Brain pericyte (primary cell): ENCODE results near the gene PRSS27.

ENCODE experiments used
- DNase-seq: peaks from one replicate; pipeline ENCODE4 v3.0.0-alpha.2; 2012; ENCODE audit warnings: low read depth, low spot score

The PRSS27 gene

DNA sequence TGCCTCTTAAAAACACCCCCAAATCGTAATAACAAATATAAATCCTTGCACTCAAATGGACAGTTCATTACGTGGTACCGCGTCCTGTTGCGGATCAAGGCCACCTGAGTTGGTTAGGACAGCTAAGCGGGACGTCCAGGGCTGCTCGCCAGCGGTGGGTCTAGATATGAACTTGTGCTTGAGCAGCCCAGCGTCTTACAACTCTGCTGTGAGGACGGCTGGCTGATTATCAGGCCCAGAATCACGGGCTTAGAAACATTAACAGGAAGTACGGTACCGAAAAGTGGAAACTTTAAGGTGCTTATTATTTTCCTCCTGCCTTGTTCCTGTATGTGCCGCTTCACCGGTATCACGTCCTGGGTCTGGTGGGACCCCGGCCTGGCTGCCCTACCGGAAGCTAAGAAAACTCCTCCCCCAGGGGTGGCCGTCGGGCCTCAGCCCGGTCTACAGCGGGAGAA lies 31.6 kb upstream of the PRSS27 start:
- no peak for DNase-seq

DNA sequence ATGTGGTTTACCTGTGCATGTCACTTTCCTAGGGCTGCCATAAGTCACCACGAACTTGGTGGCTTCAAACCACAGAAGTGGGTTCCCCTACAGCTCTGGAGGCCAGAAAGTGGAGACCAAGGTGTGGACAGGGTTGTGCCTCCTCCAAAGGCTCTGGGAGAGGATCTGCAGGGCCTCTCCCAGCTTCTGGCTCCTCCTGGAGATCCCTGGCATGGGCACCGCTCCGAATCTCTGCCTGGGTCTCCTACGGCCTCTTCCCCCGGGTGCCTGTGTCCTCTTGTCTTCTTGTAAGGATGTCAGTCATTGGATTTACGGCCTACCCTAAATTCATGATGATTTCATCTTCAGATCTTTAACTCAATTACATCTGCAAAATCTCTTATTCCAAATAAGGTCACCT lies 29.9 kb upstream of the PRSS27 start:
- no peak for DNase-seq

DNA sequence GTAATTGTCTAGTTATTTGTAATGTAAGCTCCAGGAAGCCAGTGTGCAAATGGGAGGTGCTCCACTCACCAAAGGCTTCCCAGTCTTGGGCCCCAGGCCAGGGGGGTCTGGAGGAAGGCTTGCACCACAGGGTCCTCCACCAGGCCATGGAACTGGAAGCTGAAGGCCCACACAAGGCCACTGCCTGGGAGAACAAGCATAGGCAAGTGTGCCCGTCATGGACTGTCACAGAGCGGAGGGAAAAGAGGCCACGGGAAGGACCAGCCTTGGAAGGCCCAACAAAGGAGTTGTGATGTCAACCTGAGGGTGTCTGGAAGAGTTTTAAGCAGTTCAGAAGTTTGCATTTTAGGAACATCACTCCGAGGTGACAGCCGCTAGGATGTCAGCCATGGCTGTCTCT lies 29.5 kb upstream of the PRSS27 start:
- DNase-seq, result no peak

DNA sequence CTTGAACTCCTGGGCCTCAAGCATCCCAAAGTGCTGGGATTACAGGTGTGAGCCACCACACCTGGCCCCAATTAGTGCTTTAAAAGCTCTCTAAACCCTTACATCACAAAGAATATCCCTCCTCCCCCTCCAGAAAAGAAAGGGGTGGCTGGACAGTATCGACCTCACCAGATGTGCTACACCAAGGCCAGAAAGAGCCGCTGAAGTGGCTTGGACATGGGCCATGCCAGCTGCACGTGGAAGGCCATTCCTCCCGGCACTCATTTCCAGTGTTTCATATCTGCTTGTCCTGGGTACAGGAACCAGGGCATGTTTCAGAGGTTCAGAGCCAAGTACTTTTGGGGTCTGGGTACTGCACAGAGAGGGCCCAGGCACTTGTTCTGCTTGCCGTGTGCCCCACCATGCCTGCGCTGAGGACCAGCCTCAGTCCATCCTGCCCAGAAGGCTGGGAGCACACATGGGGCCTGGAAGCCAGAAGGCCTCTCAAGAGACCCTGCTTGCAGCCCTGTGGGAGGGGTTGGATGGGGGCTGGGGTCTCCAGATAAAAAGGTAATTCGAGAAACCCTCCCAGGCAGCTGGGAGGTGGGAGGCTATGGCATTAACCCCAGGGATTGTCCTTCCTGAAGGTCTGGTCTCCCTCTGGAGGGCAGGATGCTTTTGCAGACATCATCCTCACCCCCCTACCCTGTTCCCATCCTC lies 28.9 kb upstream of the PRSS27 start:
- no peak for DNase-seq

- DNase-seq, result no peak
Measured at GRCh38 chr16:2745961-2746360, 25.9 kb upstream of the PRSS27 start.

DNA sequence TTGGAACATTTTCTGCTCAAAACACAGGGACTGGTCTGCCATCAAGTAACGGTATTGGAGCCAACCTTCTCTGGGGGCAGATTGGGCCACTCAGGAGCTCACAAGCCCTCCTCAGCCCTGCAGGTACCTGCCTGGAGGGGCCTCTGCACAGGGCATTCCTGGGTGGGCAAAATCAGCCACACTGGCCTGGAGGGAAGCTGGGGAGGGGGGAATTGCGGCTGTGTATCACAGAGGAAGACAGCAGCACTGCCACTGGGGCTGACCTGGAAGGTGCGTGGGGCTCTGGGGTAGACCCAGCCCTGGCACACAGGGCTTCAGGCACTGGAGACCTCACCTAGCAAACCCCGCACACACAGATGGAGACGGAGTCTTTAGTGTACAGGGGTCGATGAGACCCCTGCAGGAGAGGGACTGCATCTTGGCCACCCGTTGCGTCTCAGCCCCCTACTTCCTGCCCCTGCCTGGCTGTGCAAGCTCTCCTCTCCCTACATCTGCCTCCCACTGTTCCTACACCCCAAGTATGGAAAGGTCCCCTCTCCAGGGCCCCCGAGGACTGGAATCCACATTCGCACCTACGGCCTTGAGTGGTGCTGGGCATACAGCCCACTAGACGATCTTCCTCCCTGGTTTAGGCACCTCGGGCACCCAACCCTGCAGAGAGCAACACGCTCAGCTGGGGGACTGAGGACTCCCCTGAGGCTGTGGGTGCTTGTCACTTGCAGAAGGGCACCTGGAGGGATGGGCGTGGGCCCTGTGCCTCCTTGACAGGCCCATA lies 25.3 kb upstream of the PRSS27 start:
- DNase-seq, result no peak

DNA sequence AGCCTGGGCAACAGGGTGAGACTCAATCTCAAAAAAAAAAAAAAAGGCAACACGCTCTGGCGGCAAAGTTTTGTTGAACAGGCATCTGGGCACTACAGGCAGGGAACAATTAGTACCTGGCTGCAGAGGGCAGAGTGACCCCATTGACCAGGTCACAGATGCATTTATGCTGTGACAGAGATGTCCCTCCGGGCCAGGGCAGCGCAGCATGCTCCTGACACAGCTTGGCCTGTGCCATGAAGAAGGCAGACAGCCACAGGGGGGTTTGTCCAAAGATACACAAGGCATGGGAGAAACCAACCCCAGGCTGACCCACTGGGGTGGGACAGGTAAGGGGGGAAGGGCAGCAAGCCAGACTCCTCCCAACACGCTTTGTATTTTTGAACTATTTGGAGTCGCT lies 24.7 kb upstream of the PRSS27 start:
- no peak for DNase-seq

DNA sequence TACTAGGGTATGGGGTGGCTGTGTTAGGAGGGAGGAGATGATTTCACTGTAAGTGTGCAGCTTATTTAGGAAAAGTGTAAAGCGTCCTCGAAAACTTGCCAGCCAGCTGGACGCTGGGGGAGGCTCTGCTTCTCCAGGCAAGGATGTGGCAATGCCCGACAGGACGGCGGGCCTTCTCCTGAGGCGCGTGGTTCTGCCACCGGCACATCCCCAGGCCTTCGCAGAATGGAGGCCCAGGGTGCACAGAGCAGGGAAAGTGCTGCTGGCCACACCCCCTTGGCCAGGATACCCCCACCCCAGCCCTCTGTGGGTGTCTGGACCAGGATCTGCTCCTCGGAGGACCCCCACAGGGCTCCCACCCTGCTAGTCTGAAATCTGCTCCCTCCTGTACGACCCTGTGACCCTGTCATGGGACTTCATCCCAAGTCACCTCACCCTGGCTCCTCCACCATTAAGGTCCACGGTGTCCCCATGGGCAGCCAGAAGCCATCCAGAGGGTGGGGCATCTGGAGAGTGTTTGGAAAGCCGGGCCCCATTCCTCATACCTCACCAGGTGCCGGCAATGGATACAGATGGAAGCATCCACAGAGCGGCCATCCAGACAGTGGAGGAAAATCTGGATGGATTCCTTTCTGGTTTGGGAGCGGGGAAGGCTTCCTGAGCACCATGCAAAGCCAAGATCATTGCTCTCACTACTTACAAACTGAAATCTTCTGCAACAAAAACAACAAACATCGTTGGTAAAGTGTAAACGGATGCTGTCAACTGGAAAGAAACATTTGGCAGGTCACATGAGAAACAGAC lies 23.2 kb upstream of the PRSS27 start:
- DNase-seq, result no peak

DNA sequence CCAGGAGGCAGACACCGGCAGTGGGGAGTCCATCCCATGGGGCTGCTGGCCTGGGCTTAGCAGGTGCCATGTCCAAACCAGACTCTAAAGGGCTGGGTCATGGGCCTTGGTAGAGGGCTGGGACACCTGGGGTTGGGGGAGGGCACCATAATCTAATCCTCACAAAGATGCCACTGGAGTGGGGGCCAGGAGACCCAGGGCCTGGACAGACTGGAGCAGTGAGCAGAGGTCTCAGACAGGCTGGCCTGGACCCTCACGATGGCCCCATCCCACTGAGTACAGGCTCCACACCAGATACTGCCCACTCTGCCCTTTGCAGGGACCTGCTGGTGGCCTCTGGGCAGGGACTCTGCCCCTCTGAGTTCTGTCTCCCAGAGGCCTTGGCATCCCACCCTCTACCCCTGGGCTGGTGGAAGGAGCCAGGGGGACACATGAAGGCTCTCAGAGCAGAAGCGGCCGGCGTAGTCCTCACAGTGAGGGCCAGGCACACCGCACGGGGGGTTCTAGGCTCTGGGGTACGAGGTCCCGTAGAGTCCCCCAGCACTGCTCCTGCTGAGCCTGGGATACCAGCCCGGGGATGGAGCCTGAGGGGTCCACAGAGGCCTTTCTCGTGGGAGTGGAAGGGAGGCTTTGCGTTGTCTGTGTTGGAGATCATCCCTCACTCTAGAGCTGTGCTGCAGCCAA lies 22.4 kb upstream of the PRSS27 start:
- no peak for DNase-seq

- DNase-seq, result no peak
Measured at GRCh38 chr16:2741168-2741567, 21.1 kb upstream of the PRSS27 start.

DNA sequence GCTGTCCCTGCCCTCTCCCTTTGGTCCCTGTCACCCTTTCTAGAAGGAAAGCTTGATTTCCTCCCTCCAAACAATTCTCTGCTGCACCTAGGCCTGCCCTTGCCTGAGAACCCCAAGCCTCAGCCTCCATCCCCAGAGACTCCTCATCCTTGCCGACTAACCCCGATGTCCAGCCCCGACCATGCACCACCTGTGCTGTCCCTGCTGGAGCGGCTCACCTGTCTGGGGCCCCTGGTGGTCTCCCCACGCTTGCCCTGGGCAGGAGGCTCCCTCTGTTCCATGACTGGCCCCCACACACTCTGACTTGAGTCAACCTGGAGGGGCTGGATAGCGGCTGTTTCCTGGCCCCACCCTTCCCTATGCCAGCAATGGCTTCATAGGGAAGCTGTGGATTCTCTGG lies 20.5 kb upstream of the PRSS27 start:
- no peak for DNase-seq

GRCh38 chr16:2739625-2740430 lies 19.8 kb upstream of the PRSS27 start:
- no peak for DNase-seq

GRCh38 chr16:2738615-2739014 lies 18.6 kb upstream of the PRSS27 start:
- DNase-seq, result no peak

GRCh38 chr16:2737895-2738418 lies 17.9 kb upstream of the PRSS27 start:
- DNase-seq, result no peak

DNA sequence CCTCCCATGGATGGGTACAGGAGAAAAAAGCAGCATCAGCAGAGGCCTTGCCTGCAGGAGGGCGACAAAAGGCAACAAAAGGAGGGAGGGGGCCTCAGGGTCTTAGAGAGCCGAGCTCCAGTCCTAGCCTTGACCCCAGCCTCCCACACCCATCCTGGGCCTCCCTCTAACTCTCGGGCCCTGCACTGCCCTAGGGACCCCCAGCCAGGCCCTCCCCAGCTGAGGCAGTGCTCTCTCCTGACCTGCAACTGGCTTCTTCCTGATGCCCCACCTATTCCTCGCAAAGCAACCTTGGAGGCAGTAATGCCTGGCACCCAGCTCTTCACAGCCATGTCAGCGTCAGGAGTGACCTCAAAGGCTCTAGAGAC lies 17.2 kb upstream of the PRSS27 start:
- DNase-seq, result no peak

DNA sequence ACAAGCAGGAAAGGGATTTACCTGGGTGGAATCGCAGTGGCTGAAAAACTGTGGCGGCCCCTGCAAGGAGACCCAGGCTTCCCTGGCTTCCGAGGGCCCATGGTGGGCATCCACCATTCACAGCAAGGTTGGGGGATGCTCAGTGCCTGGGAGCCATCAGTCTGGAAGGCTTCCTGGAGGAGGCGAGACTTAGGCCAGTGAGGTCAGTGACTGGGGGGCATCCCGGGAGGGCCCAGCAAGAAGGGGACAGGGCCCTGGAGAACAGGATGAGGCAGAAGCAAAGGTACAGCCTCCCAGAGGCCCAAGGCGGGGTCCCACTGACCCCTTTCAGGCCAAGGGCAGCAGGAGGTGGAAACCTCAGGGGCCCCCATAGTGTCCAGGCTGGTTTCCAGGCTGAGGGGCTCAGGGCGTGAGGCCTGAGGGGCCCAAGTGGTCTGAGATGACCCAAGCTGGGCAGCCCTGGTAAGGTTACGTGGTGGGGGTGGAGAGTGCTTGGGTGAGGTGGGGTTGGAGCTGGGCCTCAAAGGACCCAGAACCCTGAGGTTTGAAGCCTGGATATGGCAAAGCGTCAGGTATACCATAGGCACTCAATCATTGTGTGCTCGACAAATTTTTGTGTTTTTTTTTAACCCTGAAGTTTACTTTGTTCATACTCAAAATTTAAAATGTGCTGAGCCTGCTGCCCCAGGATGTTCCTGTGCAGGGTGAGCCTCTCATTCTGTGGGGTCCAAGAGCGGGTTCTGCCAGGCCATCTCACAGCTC lies 16.6 kb upstream of the PRSS27 start:
- DNase-seq, result no peak

- no peak for DNase-seq
Measured at GRCh38 chr16:2734844-2735515, 15.0 kb upstream of the PRSS27 start.

DNA sequence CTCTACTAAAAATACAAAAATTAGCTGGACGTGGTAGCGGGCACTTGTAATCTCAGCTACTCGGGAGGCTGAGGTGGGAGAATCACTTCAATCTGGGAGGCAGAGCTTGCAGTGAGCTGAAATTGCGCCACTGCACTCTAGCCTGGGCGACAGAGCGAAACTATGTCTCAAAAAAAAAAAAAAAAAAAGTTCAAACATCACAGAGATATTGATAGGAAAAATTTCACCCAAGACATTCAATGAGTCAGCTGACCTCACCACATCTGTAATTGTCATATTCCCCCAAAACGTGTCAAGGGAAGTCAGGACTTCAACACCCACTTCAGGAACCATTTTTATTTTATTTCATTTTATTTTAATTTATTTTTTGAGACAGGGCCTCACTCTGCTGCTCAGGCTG lies 8.0 kb upstream of the PRSS27 start:
- no peak for DNase-seq

- no peak for DNase-seq
Measured at GRCh38 chr16:2726923-2727322, 6.9 kb upstream of the PRSS27 start.
